IMR-90 (cell line): Measurements from ENCODE around the gene ATP2B1. TPM values are rescaled to one million over a fixed set of nuclear protein-coding genes. Genes with fewer than 3 reads are reported as not detected.

Experiments used
- ATAC-seq: fragments of 200-7000 bp; cut with Tn5 transposase; 2 replicates; pipeline ENCODE4 v1.9.1; 2020; ENCODE audit warnings: low read depth, mild to moderate bottlenecking, moderate library complexity
- BruUV-seq: library from RNA; stranded (reverse); fragments of 400-500 nt; replicated peaks from 2 replicates; lab custom pipeline; 2021; lab: Mats Ljungman, UMichigan
- CTCF ChIA-PET: fragments of 300-600 bp; formaldehyde crosslinking; extraction: SDS; loops from one replicate; lab custom pipeline; 2021; ENCODE audit warnings: antibody characterized with exemption; lab: Yijun Ruan, JAX
- POLR2A ChIA-PET: fragments of 300-600 bp; sonication (Branson Sonifier 250); formaldehyde crosslinking; loops from one replicate; lab custom pipeline; 2022; ENCODE audit warnings: antibody characterized with exemption; ENCODE audit not compliant: unreplicated experiment; lab: Charles Lee
- DNase-seq: peaks from one replicate; pipeline ENCODE4 v3.0.0; 2013
- H2AFZ ChIP-seq: replicated peaks from 2 replicates; pipeline ENCODE3; 2013; ENCODE audit warnings: low read length, mild to moderate bottlenecking; ENCODE audit not compliant: poor library complexity
- H2AK5ac ChIP-seq: 2 replicates; pipeline ENCODE4 v1.6.1; 2013; ENCODE audit warnings: low read depth, low read length, inconsistent platforms
- H2AK9ac ChIP-seq: replicated peaks from 2 replicates; pipeline ENCODE3; 2013; ENCODE audit warnings: mild to moderate bottlenecking, low read depth, low read length, moderate library complexity; ENCODE audit not compliant: poor library complexity
- H2BK120ac ChIP-seq: 2 replicates; pipeline ENCODE4 v1.6.1; 2013; ENCODE audit warnings: low read depth, low read length, inconsistent platforms
- H2BK15ac ChIP-seq: 3 replicates; pipeline ENCODE4 v1.6.1; 2013; ENCODE audit warnings: low read depth, low read length, inconsistent platforms
- H2BK20ac ChIP-seq: 2 replicates; pipeline ENCODE4 v1.6.1; 2013; ENCODE audit warnings: low read depth, mild to moderate bottlenecking, inconsistent platforms, low read length, moderate library complexity
- H2BK5ac ChIP-seq: 2 replicates; pipeline ENCODE4 v1.6.1; 2013; ENCODE audit warnings: mild to moderate bottlenecking, low read depth, low read length, inconsistent platforms; ENCODE audit not compliant: poor library complexity, severe bottlenecking
- H3K14ac ChIP-seq: replicated peaks from 2 replicates; pipeline ENCODE4 v1.6.1; 2013; ENCODE audit warnings: low read depth, low read length, inconsistent platforms
- H3K18ac ChIP-seq: 2 replicates; pipeline ENCODE4 v1.6.1; 2013; ENCODE audit warnings: low read depth, low read length, control low read depth
- H3K23ac ChIP-seq: 2 replicates; pipeline ENCODE4 v1.6.1; 2013; ENCODE audit warnings: low read depth, low read length, inconsistent platforms
- H3K27ac ChIP-seq: 2 replicates; pipeline ENCODE4 v1.5.1; 2013; ENCODE audit warnings: mild to moderate bottlenecking, control low read depth, low read length; ENCODE audit not compliant: insufficient read depth
- H3K27me3 ChIP-seq: 2 replicates; pipeline ENCODE4 v1.6.1; 2013; ENCODE audit warnings: low read length; ENCODE audit not compliant: control insufficient read depth, insufficient read depth
- H3K36me3 ChIP-seq: 2 replicates; pipeline ENCODE4 v1.6.1; 2013; ENCODE audit warnings: low read length, mixed read lengths; ENCODE audit not compliant: control insufficient read depth, insufficient read depth
- H3K4ac ChIP-seq: 2 replicates; pipeline ENCODE4 v1.6.1; 2013; ENCODE audit warnings: low read depth, low read length, inconsistent platforms
- H3K4me1 ChIP-seq: 2 replicates; pipeline ENCODE4 v1.6.1; 2013; ENCODE audit warnings: low read length, mixed read lengths; ENCODE audit not compliant: control insufficient read depth, insufficient read depth
- H3K4me2 ChIP-seq: 2 replicates; pipeline ENCODE4 v1.6.1; 2013; ENCODE audit warnings: low read depth, mild to moderate bottlenecking, control low read depth, low read length, moderate library complexity
- H3K4me3 ChIP-seq: 2 replicates; pipeline ENCODE4 v1.5.1; 2013; ENCODE audit warnings: low read depth, mild to moderate bottlenecking, control low read depth, low read length, moderate library complexity; ENCODE audit not compliant: insufficient read depth
- H3K56ac ChIP-seq: 2 replicates; pipeline ENCODE4 v1.6.1; 2013; ENCODE audit warnings: low read length, inconsistent platforms; ENCODE audit not compliant: insufficient read depth; ENCODE audit errors: extremely low read depth
- H3K79me1 ChIP-seq, 2 experiments: 2 replicates each; pipeline ENCODE4 v1.6.1; 2013; ENCODE audit warnings: low read length in 2 of 2, inconsistent platforms in 1 of 2, low read depth in 1 of 2
- H3K9ac ChIP-seq: 2 replicates; pipeline ENCODE4 v1.6.1; 2013; ENCODE audit warnings: low read depth, low read length, control low read depth
- H3K9me1 ChIP-seq: 2 replicates; pipeline ENCODE4 v1.6.1; 2013; ENCODE audit warnings: low read length, inconsistent platforms; ENCODE audit not compliant: insufficient read depth
- H3K9me3 ChIP-seq: 2 replicates; pipeline ENCODE4 v1.6.1; 2013; ENCODE audit warnings: low read length; ENCODE audit not compliant: control insufficient read depth, insufficient read depth
- H4K20me1 ChIP-seq: 2 replicates; pipeline ENCODE4 v1.6.1; 2013; ENCODE audit warnings: low read length, inconsistent platforms; ENCODE audit not compliant: insufficient read depth
- H4K5ac ChIP-seq: 2 replicates; pipeline ENCODE4 v1.6.1; 2013; ENCODE audit warnings: mild to moderate bottlenecking, low read depth, low read length, control low read depth
- H4K8ac ChIP-seq, 2 experiments: 2 replicates each; pipeline ENCODE4 v1.6.1; 2013; ENCODE audit warnings: low read depth in 2 of 2, low read length in 2 of 2, control low read depth in 1 of 2, inconsistent platforms in 1 of 2
- H4K91ac ChIP-seq: 2 replicates; pipeline ENCODE4 v1.6.1; 2013; ENCODE audit warnings: low read depth, low read length, inconsistent platforms; ENCODE audit not compliant: insufficient read depth
- BHLHE40 ChIP-seq: fragments of 150-350 bp; IDR thresholded peaks from 2 replicates; pipeline ENCODE4 v1.6.1; 2016; ENCODE audit warnings: mild to moderate bottlenecking, low read depth, low read length
- CEBPB ChIP-seq: IDR thresholded peaks from 2 replicates; pipeline ENCODE4 v1.6.1; 2012; ENCODE audit warnings: low read depth, low read length, improper control_type of control experiment
- CHD1 ChIP-seq: IDR thresholded peaks from 2 replicates; pipeline ENCODE4 v1.6.1; 2012; ENCODE audit warnings: low read depth, low read length, improper control_type of control experiment
- FOS ChIP-seq: fragments of 150-350 bp; IDR thresholded peaks from 2 replicates; pipeline ENCODE4 v1.6.1; 2016; ENCODE audit warnings: low read depth, low read length
- MAFK ChIP-seq: IDR thresholded peaks from 2 replicates; pipeline ENCODE4 v1.6.1; 2012; ENCODE audit warnings: low read depth, low read length, improper control_type of control experiment
- MAZ ChIP-seq: IDR thresholded peaks from 2 replicates; pipeline ENCODE4 v1.6.1; 2012; ENCODE audit warnings: low read depth, mild to moderate bottlenecking, low read length, improper control_type of control experiment, moderate library complexity, borderline replicate concordance
- MXI1 ChIP-seq: IDR thresholded peaks from 2 replicates; pipeline ENCODE4 v1.6.1; 2012; ENCODE audit warnings: low read depth, mild to moderate bottlenecking, low read length, moderate library complexity, borderline replicate concordance
- NFE2L2 ChIP-seq: fragments of 150-350 bp; IDR thresholded peaks from 2 replicates; pipeline ENCODE4 v1.6.1; 2016; ENCODE audit warnings: low read depth, mild to moderate bottlenecking, low read length
- POLR2A ChIP-seq: IDR thresholded peaks from 2 replicates; pipeline ENCODE4 v1.6.1; 2012; ENCODE audit warnings: mild to moderate bottlenecking, low read depth, low read length
- RAD21 ChIP-seq: IDR thresholded peaks from 2 replicates; pipeline ENCODE4 v1.6.1; 2012; ENCODE audit warnings: low read length, improper control_type of control experiment
- RCOR1 ChIP-seq: IDR thresholded peaks from 2 replicates; pipeline ENCODE4 v1.6.1; 2012; ENCODE audit warnings: mild to moderate bottlenecking, low read length, improper control_type of control experiment; ENCODE audit not compliant: insufficient replicate concordance
- RFX5 ChIP-seq: IDR thresholded peaks from 2 replicates; pipeline ENCODE4 v1.8.0; 2012; ENCODE audit warnings: low read depth, mild to moderate bottlenecking, low read length, moderate library complexity
- SMC3 ChIP-seq: fragments of 150-350 bp; IDR thresholded peaks from 2 replicates; pipeline ENCODE4 v1.6.1; 2016; ENCODE audit warnings: low read depth, mild to moderate bottlenecking, antibody characterized with exemption, low read length, moderate library complexity
- dilution Hi-C: fragments of 300-500 bp; cut with HindIII; formaldehyde crosslinking; loops from one replicate; pipeline ENCODE4 v1.14.3; 2018; ENCODE audit warnings: low sequenced_read_pairs; ENCODE audit not compliant: unreplicated experiment
- in situ Hi-C: fragments of 300-500 bp; cut with MboI; formaldehyde crosslinking; loops from 3 replicates; pipeline ENCODE4 v1.14.3; 2019; ENCODE audit warnings: low sequenced_read_pairs, inconsistent platforms, mixed read lengths
- intact Hi-C: fragments of 100-400 bp; cut with micrococcal nuclease; formaldehyde crosslinking; loops from 2 replicates; pipeline ENCODE4 v1.10.0; 2022
- polyA plus RNA-seq, 3 experiments: library from polyadenylated mRNA; depleted of rRNA; stranded (reverse); fragments of >200 nt; gene quantifications; 2 replicates each; pipeline ENCODE4 v1.2.3, GENCODE V29; 2012; ENCODE audit warnings: low replicate concordance in 1 of 3
- total RNA-seq: library from RNA; depleted of rRNA; stranded (reverse); fragments of >200 nt; gene quantifications from 2 replicates; pipeline ENCODE4 v1.2.3, GENCODE V29; 2012
- TF ChIP-seq, protein P1 (sequence below): fragments of 150-350 bp; IDR thresholded peaks from 2 replicates; pipeline ENCODE4 v1.6.1; 2017; ENCODE audit warnings: mild to moderate bottlenecking, antibody characterized with exemption, low read length, low read depth
- TF ChIP-seq, protein P2 (sequence below): conservative IDR thresholded peaks from 2 replicates; pipeline ENCODE4 v1.5.1; 2012; ENCODE audit warnings: mild to moderate bottlenecking, low read depth, low read length, improper control_type of control experiment
- TF ChIP-seq, protein P3 (sequence below): fragments of 150-350 bp; IDR thresholded peaks from 2 replicates; pipeline ENCODE4 v1.6.1; 2016; ENCODE audit warnings: low read depth, mild to moderate bottlenecking, low read length, moderate library complexity, borderline replicate concordance

The ATP2B1 gene
- total and polyA plus RNA-seq, 2 of the 4 experiments (the other 2 are of a cell fraction) = 9.9 to 32.6 TPM

DNA sequence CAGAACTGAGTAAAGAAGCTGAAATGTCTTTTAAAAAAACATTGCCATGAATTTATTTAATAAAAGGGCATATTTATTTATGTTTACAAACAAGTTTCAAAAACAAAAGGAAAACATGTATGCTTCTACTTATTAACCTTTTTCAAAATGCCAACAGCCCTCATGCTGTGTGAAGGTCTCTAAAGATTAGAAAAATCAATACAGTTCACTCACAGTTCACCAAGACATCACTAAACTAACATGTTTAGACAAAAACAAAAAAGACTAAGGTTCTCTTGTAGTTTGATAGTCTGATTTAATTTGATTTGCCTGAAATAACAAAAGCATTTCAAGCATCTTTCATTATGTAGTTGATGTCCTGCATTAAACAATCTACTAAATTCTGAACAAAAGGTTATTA is 118.9 kb downstream of the ATP2B1 start:
- no peak overlapping the region for H2AFZ ChIP-seq
- H3K27me3 ChIP-seq = no peaks in the 10 kb centered on the region
- no peak overlapping the region for H4K8ac ChIP-seq
- peaks cover 7% of the 10 kb centered on the region for H3K36me3 ChIP-seq
- ChIA-PET POLR2A (no interaction called here), CTCF (no interaction called here)
- no peak overlapping the region for H3K4me3 ChIP-seq
- H2AK5ac ChIP-seq = no peak overlapping the region
- no peak overlapping the region for H3K18ac ChIP-seq
- no TSS peak for BruUV-seq
- no peak overlapping the region for H3K14ac ChIP-seq
- TF ChIP-seq, protein P1, sequence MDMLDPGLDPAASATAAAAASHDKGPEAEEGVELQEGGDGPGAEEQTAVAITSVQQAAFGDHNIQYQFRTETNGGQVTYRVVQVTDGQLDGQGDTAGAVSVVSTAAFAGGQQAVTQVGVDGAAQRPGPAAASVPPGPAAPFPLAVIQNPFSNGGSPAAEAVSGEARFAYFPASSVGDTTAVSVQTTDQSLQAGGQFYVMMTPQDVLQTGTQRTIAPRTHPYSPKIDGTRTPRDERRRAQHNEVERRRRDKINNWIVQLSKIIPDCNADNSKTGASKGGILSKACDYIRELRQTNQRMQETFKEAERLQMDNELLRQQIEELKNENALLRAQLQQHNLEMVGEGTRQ = no peak
- TF ChIP-seq CEBPB (no peak), RCOR1 (no peak), POLR2A (no peak), RAD21 (no peak), MAFK (no peak), MXI1 (no peak), FOS (no peak), RFX5 (no peak), MAZ (no peak), BHLHE40 (no peak), NFE2L2 (no peak), SMC3 (no peak), CHD1 (no peak)
- TF ChIP-seq, protein P2, sequence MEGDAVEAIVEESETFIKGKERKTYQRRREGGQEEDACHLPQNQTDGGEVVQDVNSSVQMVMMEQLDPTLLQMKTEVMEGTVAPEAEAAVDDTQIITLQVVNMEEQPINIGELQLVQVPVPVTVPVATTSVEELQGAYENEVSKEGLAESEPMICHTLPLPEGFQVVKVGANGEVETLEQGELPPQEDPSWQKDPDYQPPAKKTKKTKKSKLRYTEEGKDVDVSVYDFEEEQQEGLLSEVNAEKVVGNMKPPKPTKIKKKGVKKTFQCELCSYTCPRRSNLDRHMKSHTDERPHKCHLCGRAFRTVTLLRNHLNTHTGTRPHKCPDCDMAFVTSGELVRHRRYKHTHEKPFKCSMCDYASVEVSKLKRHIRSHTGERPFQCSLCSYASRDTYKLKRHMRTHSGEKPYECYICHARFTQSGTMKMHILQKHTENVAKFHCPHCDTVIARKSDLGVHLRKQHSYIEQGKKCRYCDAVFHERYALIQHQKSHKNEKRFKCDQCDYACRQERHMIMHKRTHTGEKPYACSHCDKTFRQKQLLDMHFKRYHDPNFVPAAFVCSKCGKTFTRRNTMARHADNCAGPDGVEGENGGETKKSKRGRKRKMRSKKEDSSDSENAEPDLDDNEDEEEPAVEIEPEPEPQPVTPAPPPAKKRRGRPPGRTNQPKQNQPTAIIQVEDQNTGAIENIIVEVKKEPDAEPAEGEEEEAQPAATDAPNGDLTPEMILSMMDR = no peak
- TF ChIP-seq, protein P3, sequence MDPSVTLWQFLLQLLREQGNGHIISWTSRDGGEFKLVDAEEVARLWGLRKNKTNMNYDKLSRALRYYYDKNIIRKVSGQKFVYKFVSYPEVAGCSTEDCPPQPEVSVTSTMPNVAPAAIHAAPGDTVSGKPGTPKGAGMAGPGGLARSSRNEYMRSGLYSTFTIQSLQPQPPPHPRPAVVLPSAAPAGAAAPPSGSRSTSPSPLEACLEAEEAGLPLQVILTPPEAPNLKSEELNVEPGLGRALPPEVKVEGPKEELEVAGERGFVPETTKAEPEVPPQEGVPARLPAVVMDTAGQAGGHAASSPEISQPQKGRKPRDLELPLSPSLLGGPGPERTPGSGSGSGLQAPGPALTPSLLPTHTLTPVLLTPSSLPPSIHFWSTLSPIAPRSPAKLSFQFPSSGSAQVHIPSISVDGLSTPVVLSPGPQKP = no peak
- no peak overlapping the region for H2BK15ac ChIP-seq
- intact Hi-C loops (no loop called here), in situ Hi-C loops (no loop called here), dilution Hi-C loops (no loop called here)
- no peaks in the 10 kb centered on the region; the same call in 1 of the 2 replicates for H3K4me1 ChIP-seq
- no peak overlapping the region for H2AK9ac ChIP-seq
- no peak overlapping the region for H3K4me2 ChIP-seq
- H3K4ac ChIP-seq = no peak overlapping the region
- H3K27ac ChIP-seq = no peak overlapping the region
- H3K79me1 ChIP-seq = peaks cover 10 to 14% of the 10 kb centered on the region in 2 experiments; a peak in 3 of 4 replicates
- H3K56ac ChIP-seq = no peak overlapping the region
- no peak overlapping the region for H2BK20ac ChIP-seq
- H3K9ac ChIP-seq = no peak overlapping the region
- H4K91ac ChIP-seq = no peak overlapping the region
- no peak overlapping the region for H3K23ac ChIP-seq
- H2BK120ac ChIP-seq = no peak overlapping the region
- DNase-seq (no peak), ATAC-seq (no peak)
- H3K9me1 ChIP-seq = 0 out of 2 replicates have a peak, but pooled peaks cover 2% of the 10 kb centered on the region
- H2BK5ac ChIP-seq = no peak overlapping the region
- no peak overlapping the region for H4K5ac ChIP-seq
- no peaks in the 10 kb centered on the region for H3K9me3 ChIP-seq
- H4K20me1 ChIP-seq = no peaks in the 10 kb centered on the region
